Measurements from ENCODE around the gene TRAPPC10. TPM values are rescaled to one million over a fixed set of nuclear protein-coding genes. Genes with fewer than 3 reads are reported as not detected.
A peak's percentile ranks its signal among the peaks of the same experiment; 100 is the strongest.

Gene TRAPPC10
- total RNA-seq, 1 experiment from 2014 or later, result 32.9 TPM

DNA sequence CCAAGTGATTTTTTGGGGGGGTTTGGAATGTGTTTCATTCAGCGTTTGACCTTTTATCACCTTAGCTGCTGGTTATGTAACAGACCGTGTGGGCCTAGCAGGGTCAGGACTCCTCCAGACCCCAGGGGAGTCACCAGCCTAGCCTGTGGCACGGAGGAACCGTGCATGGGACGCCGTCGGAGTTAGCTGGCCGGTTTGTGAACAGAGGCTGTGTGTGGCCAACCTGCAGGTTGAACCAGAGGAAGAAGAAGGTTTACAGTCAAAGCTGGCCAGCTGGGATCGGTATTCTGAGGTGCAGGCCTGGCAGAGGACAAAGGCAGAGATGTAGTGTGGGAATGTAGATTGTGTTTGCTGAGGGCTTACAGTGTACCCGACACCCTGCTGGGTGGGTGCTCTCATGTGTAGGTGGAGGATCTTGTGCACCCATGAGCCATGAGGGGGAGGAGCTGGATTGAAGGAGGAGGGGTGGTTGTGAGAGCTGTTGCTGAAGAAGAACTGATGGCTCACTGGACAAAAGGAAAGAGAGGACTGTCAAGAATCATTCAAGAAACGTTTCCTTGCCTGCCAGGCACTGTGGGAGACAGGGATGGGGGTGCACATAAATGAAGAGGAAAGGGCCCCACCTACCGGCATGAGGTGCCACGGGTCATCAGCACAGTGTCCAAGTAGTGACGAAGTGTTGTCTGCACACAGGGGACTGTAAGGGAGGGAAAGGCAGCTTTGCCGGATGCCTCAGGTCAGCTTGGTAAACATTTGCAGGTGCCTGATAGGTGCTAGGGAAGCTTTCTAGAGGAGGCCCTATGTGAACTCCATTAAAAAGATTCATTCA lies 55.1 kb downstream of the TRAPPC10 start:
- Histone ChIP-seq H4K91ac (ENCODE audit: insufficient read length, low read depth, low read length) (no peak overlapping the region), H3K9ac (ENCODE audit: extremely low read depth, insufficient read length, low read length) (no peak overlapping the region), H2BK12ac (ENCODE audit: insufficient read length, low read depth, low read length) (no peak overlapping the region), H2BK5ac (ENCODE audit: insufficient read length, low read length) (no peak overlapping the region), H3K79me2 (ENCODE audit: insufficient read depth, low read length) (peaks cover 2% of the 10 kb centered on the region; the same call in 1 of the 2 replicates), H3K23ac (ENCODE audit: insufficient read length, low read depth, low read length) (no peak overlapping the region), H4K20me1 (ENCODE audit: control insufficient read depth, insufficient read depth, insufficient read length) (no peaks in the 10 kb centered on the region), H2AFZ (ENCODE audit: low read length) (no peak overlapping the region), H2BK15ac (ENCODE audit: low read depth, low read length) (no peak overlapping the region), H4K5ac (ENCODE audit: insufficient read length, low read depth, low read length) (no peak overlapping the region), H2BK20ac (ENCODE audit: low read depth, low read length, poor library complexity, severe bottlenecking) (no peak overlapping the region), H4K8ac (replicated peaks; ENCODE audit: insufficient read length, low read depth, low read length) (no peak overlapping the region), H3K27ac (ENCODE audit: insufficient read length, low read depth, low read length) (no peak overlapping the region), H3K79me1 (ENCODE audit: insufficient read depth, low read depth, low read length, poor library complexity, severe bottlenecking) (no peaks in the 10 kb centered on the region), H3K4me1 (ENCODE audit: insufficient read depth, low read length) (no peaks in the 10 kb centered on the region), H3K4me2 (ENCODE audit: insufficient read depth, insufficient read length, low read length) (no peak overlapping the region), H3K27me3 (ENCODE audit: insufficient read depth, low read length) (no peaks in the 10 kb centered on the region), H3T11ph (ENCODE audit: low read length) (no peak overlapping the region), H3K9me3 (ENCODE audit: control insufficient read depth, low read depth, low read length) (no peaks in the 10 kb centered on the region), H2BK120ac (ENCODE audit: low read depth, low read length, poor library complexity, severe bottlenecking) (no peak overlapping the region), H3K23me2 (ENCODE audit: insufficient read length, low read depth, low read length, poor library complexity, severe bottlenecking) (no peaks in the 10 kb centered on the region), H3K56ac (ENCODE audit: insufficient read length, low read depth, low read length) (no peak overlapping the region), H3K18ac (ENCODE audit: insufficient read length, low read depth, low read length) (no peak overlapping the region), H3K14ac (ENCODE audit: insufficient read depth, low read length) (no peak overlapping the region), H3K4ac (ENCODE audit: low read depth, low read length) (no peak overlapping the region), H2AK5ac (ENCODE audit: insufficient read length, low read length) (no peak overlapping the region)
- TF ChIP-seq, protein P1, sequence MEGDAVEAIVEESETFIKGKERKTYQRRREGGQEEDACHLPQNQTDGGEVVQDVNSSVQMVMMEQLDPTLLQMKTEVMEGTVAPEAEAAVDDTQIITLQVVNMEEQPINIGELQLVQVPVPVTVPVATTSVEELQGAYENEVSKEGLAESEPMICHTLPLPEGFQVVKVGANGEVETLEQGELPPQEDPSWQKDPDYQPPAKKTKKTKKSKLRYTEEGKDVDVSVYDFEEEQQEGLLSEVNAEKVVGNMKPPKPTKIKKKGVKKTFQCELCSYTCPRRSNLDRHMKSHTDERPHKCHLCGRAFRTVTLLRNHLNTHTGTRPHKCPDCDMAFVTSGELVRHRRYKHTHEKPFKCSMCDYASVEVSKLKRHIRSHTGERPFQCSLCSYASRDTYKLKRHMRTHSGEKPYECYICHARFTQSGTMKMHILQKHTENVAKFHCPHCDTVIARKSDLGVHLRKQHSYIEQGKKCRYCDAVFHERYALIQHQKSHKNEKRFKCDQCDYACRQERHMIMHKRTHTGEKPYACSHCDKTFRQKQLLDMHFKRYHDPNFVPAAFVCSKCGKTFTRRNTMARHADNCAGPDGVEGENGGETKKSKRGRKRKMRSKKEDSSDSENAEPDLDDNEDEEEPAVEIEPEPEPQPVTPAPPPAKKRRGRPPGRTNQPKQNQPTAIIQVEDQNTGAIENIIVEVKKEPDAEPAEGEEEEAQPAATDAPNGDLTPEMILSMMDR (conservative IDR thresholded peaks at IDR 0.05), result no peak
- Mint-ChIP-seq H3K27ac (peak overlapping the region in 2 of 3 experiments; percentile 65 to 91; a peak in 4 of 7 replicates), H3K9me3 (no peaks in the 10 kb centered on the region; a peak in 1 of 5 replicates), H3K4me3 (no peak overlapping the region; a peak in 1 of 5 replicates), H3K27me3 (ENCODE audit: low read depth) (no peaks in the 10 kb centered on the region; the same call in 1 of the 2 replicates), H3K36me3 (ENCODE audit: insufficient read depth in 1 of 3, low read depth in 3 of 3) (peaks cover 4 to 45% (median 23%) of the 10 kb centered on the region in 3 experiments; a peak in 6 of 7 replicates), H3K4me1 (peaks cover 10 to 13% of the 10 kb centered on the region in 2 experiments)
- DNase-seq, result no peak
- WGBS (ENCODE audit: extremely low coverage, insufficient read length, low lambda C conversion rate), result no CpG with 5 or more reads among the region's 15 CpGs

All from H9 (cell line).